Measurements from ENCODE around the gene STXBP5.
"Not testable (repeated sequence)": the region's sequence is repeated elsewhere in the genome, so short reads cannot be mapped to it uniquely, and the experiment has no call there.

Gene STXBP5

DNA sequence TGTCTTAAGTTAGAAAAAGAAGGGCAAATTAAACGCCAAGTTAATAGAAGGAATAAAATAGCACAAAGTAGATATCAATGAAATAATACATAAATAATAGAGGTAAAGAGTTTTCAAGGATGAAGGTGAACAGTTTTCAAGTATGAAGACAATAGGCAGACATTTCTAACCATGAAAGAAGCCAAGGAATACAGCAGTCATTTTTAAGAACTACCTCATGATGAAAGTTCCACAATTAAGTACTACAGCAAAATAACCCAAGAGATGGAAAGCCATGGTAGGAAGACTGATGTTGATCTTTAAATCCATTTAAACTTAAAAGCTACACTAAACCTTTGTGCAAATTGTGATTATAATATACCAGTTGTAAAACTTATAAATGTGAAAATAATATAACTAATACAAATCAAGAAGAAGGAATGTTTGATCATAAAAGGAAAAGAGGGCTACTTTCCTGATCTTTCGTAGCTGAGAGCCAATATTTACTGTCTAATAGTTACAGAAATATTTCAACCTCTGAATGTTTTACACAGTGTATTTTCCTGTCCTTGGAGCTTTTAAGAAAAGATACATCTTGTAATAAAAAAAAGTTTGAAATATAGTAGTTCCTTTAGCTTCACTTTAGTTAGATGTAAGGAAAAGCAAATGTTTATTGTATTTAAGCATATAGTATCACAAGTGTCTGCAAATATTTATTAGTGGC is 143.1 kb downstream of the STXBP5 start:
- TF ChIP-seq POLR2A (IDR thresholded peaks at IDR 0.05; ENCODE audit: low read length), result no peak
- TF ChIP-seq GATA1 (IDR thresholded peaks at IDR 0.05; ENCODE audit: low read depth, low read length), result no peak
- no peak for DNase-seq

DNA sequence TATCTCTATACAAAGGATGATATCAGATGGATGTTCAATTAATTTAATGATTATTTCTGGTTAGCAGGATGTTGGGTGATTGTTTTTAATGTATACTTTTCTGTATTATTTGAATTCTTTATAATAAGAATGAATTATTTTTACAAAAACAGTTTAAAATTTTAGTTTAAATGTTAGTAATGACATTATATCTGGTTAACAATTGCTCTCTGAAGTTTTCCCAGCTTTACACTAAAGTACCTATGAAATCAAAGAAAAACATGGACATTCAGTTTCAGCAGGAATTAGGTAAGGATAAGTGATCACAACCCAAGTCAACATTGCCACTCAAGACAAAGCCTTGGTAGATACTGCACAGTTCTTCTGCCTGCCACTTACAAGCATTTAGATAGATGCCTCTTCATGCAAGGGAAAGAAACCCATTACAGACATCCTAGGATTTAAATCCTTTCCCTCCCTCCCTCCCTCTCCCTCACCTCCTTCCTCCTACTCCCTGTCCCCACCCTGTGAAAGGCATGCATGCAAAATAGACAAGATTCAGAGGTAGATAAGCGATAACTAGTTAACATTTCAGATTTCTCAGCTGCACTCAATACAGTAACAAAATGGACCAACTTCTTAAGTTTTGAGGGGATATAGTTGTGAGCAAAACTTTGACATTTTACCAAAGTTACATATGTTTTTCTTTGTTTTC is 143.8 kb downstream of the STXBP5 start:
- TF ChIP-seq GATA1 (IDR thresholded peaks at IDR 0.05; ENCODE audit: low read depth, low read length) (no peak), POLR2A (IDR thresholded peaks at IDR 0.05; ENCODE audit: low read length) (no peak)
- no peak for DNase-seq

DNA sequence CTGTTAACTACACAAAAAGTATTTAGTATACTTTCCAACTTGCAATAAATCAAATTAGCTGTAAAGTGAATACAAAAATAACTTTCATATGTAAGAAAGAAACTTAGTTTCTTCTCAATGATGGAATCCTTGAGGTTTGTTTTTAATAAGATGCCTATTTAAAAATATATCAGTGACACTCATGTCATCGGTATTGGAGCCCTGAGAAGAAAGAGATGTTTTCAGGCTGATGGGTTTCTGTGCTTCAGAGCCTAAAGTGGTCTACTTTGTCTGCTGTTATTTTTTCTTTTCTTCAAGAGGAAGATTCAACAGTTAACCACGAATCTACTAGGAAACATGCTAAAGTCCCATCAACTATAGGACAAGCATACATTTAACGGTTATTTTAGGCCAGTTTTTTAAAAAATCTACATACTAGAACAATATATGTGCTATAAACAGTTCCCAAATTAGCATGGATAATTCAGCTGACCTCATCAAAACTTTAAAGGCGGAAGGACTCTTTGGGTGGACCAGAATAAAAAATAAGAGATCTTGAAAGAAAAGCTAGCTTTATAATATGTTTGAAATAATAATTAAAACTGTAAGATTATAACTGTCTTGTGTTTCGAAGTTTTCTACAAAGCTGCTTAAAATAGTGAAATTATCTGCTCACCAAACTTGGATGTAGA is 157.2 kb downstream of the STXBP5 start:
- no peak for DNase-seq
- TF ChIP-seq POLR2A (IDR thresholded peaks at IDR 0.05; ENCODE audit: low read length) (no peak), GATA1 (IDR thresholded peaks at IDR 0.05; ENCODE audit: low read depth, low read length) (no peak)

DNA sequence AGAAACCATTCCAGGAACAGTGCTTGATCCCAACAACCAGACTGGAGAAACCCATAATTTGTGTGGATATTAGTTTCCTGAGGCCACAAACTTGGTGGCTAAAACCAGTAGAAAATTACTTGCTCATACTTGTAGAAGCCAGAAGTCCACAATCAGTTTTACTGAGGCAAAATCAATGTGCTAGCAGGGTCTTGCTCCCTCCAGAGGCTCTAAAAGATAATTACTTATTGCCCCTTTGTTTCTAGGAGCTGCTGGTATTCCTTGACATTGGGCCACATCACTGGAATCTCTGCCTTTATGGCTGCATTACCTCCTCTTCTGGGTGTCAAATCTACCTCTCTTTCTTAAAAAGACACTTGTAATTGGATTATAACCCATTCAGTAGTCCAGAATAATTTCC is 162.1 kb downstream of the STXBP5 start:
- DNase-seq, result no peak
- no peak for TF ChIP-seq POLR2A (IDR thresholded peaks at IDR 0.05; ENCODE audit: low read length)
- no peak for TF ChIP-seq GATA1 (IDR thresholded peaks at IDR 0.05; ENCODE audit: low read depth, low read length)

DNA sequence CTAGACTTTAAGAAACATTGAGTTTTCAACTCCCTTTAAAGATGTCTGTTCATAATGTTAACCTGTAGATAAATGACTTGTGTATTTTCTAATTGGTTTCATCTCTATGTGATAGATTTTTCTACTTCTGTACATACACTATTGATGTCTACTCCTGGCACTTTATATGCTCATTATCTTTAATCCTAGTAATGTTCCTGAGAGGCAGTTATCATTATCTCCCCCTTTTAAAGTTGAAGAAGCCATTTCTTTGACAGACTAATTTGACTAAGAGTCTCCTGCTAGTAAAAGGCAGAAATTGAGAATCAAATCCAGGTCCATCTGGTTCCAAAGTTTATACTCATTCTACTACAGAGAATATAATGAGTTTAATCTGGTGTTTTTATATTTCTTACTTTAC is 167.1 kb downstream of the STXBP5 start:
- no peak for DNase-seq
- TF ChIP-seq POLR2A (IDR thresholded peaks at IDR 0.05; ENCODE audit: low read length), result no peak
- TF ChIP-seq GATA1 (IDR thresholded peaks at IDR 0.05; ENCODE audit: low read depth, low read length), result no peak

DNA sequence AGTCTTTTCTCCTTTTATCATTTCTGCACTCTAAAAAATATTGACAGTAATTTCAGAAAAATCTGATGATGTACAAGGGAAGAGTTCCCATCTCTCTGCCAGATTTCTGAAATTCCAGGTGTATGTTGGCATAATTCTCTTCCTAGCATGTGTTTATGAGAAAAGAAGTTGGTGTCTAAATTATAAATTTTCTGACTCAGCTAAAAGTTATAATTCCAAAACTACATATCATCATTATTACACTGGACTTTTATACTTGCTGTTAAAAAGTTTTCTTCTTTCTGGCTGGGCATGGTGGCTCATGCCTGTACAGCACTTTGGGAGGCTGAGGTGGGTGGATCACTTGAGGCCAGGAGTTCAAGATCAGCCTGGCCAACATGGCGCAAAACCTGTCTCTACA is 168.6 kb downstream of the STXBP5 start:
- no peak for DNase-seq
- no peak for TF ChIP-seq GATA1 (IDR thresholded peaks at IDR 0.05; ENCODE audit: low read depth, low read length)
- TF ChIP-seq POLR2A (IDR thresholded peaks at IDR 0.05; ENCODE audit: low read length), result no peak

DNA sequence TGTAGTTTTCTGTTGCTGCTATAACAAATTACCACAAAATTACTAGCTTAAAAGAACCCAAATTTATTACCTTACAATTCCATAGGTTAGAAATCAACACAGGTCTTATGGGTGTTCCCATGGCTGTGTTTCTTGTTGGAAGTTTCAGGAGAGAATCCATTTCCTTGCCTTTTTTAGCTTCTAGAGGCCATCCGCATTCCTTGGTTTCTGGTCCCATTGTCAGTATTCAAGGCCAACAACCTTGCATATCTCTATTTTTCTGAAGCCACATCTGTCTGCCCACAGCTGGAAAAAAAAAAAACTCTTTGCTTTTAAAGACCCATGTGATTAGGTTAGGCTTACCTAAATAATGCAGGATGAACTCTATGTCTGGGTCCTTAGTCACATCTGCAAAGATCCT is 174.6 kb downstream of the STXBP5 start:
- DNase-seq, result no peak
- TF ChIP-seq POLR2A (IDR thresholded peaks at IDR 0.05; ENCODE audit: low read length), result no peak
- TF ChIP-seq GATA1 (IDR thresholded peaks at IDR 0.05; ENCODE audit: low read depth, low read length), result no peak

DNA sequence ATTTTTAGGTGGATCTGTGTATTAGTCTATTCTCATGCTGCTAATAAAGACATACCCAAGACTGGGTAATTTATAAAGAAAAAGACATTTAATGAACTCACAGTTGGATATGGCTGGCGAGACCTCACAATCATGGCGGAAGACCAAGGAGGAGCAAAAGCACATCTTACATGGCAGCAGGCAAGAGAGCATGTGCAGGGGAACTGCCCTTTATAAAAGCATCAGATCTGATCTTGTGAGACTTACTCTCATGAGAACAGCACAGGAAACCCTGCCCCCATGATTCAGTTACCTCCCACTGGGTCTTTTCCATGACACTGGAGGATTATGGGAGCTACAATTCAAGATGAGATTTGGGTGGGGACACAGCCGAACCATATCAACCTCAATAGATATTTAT is 176.6 kb downstream of the STXBP5 start:
- not testable (repeated sequence) for DNase-seq

DNA sequence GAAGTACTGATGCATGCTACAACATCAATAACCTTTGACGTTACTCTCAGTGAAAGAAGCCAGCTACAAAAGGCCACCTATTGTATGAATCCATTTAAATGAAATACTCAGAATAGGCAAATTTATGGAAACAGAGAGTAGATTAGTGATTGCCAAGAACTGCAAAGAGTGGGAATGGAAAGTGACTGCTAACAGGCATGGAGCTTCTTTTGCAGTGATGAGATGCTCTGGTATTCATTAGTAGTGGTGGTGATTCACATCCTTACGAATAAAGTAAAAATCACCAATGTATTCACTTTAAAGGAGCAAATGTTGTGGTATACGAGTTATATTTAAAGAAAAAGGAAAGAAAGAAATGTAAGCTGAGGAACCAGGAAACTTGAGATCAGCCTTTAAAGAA is 177.5 kb downstream of the STXBP5 start:
- TF ChIP-seq GATA1 (IDR thresholded peaks at IDR 0.05; ENCODE audit: low read depth, low read length), result no peak
- no peak for TF ChIP-seq POLR2A (IDR thresholded peaks at IDR 0.05; ENCODE audit: low read length)
- DNase-seq, result no peak

DNA sequence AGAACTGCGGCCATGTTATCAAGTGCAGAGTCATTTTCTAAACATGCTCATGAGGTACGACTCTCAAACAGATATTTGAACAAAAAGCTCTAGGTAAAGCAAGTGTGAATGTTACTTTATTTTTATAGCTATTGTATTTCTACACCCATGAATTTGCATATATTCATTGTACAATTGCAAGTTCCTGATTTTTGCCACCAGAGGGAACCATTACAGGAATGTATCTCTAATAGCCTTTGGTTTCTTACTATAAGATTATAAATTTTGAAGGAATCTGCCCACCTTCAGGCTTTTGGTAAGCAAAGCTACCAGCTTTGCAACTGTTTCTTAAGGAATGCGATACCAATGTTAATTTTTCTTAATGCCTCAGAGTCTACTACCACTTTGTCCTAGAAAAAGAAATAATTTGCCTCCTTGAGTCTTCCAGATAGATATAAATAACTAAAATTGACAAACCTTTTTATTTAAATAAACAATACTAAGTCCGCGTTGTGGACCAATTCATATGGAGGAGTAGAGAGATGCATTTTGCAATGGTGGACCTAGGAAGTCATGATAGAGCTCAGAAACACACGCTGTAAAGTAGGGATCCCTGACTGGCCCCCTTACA is 178.8 kb downstream of the STXBP5 start:
- TF ChIP-seq POLR2A (IDR thresholded peaks at IDR 0.05; ENCODE audit: low read length) (no peak), GATA1 (IDR thresholded peaks at IDR 0.05; ENCODE audit: low read depth, low read length) (no peak)
- DNase-seq, result peak; percentile 8 to 29

DNA sequence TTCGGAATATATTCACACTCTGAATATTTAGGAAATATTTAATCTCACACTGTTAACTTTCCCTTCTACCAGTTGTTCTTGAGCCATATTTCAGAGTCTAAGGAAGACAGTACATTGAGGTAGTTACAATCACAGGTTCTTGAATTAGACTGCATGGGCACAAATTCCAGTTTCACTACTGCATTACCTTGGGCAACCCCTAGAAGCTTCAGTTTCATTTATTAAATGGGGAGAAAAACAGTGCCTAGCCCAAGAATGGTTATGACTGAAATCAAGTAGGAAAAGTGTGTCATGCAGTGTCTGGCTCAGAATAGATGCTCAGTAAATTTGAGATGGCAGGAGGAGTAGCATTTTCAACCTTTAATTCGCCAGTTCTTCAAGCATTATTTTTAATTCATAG is 179.8 kb downstream of the STXBP5 start:
- no peak for DNase-seq
- TF ChIP-seq GATA1 (IDR thresholded peaks at IDR 0.05; ENCODE audit: low read depth, low read length) (no peak), POLR2A (IDR thresholded peaks at IDR 0.05; ENCODE audit: low read length) (no peak)

DNA sequence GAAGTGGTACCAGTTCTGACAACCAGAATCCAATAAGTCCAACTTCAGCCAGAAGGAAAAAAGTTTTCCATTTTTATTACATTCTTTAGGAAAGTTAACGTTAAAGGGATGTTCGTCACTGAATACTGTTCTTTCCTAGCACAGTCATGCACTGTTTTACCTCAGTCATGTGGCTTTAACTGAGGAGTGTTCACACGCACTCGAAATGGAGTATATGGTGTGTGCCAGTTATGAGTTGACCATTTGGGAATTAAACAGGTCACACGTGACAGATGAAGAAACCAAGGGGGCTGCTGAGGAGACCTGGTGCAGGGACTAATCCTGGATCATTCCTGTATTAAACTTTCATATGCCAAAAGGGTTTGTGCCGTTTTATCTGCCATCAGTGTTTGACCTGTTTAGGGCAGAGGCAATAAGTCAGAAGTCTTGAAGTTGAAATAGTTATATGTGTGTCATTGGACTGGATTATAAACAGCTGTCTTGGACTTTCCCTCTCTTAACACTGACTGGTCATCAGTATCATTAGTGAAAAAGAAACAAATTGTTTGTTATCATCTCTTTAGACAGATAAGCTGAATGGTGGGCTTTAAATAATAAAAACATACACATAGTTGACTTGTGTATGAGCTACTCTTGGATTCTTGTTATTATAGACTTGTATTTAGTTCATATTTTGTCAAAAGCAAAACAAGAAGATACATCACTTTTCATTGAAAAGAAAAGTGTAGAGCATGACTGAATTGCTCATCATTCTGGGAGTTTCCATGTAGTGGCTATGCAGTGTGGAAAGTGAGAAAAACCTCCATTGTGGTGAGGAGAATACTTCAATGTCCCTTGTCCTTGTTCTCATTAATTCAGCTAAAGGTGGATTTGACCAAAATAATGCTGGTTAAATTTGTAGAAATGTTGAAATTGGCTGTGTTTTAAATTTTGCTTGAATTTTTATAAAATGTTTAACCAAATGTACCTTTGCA is 180.8 kb downstream of the STXBP5 start:
- no peak for TF ChIP-seq GATA1 (IDR thresholded peaks at IDR 0.05; ENCODE audit: low read depth, low read length)
- no peak for TF ChIP-seq POLR2A (IDR thresholded peaks at IDR 0.05; ENCODE audit: low read length)
- no peak for DNase-seq

DNA sequence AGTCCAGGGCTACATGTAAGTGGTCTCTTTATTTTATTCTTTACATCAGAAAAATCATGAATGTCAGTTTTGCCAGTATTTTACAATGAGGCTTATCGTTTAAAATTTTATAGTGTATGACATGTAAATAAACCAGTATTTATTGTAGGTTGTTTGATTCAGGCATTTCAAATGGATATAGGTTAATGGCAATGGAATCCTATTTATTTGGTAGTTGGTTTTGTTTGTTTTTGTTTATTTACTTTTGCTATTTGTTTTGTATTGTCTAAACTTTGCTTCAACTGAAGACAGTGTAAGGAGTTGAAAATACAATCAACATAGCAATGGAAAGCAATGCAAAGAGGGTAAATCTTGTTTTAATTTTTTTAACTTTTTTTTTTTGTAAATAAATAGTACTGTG is 185.2 kb downstream of the STXBP5 start:
- no peak for TF ChIP-seq GATA1 (IDR thresholded peaks at IDR 0.05; ENCODE audit: low read depth, low read length)
- TF ChIP-seq POLR2A (IDR thresholded peaks at IDR 0.05; ENCODE audit: low read length), result no peak
- no peak for DNase-seq
